ENCODE measurements around the gene ASXL2. TPM values are rescaled to one million over a fixed set of nuclear protein-coding genes. Genes with fewer than 3 reads are reported as not detected.
"Not testable (repeated sequence)": the region's sequence is repeated elsewhere in the genome, so short reads cannot be mapped to it uniquely, and the experiment has no call there.

Gene ASXL2
- total RNA-seq, 1 experiment from 2014 or later: 34.0 TPM

- ChIA-PET CTCF (interaction anchor here (0.8 kb wide), 1 partner anchor 61 kb away, joined by 3 read pairs; no protein-coding TSS in a partner anchor), POLR2A (interaction anchor here (0.6 kb wide), 1 partner anchor 12 kb away, joined by 3 read pairs; no protein-coding TSS in a partner anchor)
- TF ChIP-seq CTCF (IDR thresholded peaks at IDR 0.05; ENCODE audit: unreplicated experiment): no peak
- Mint-ChIP-seq H3K4me3 (ENCODE audit: unreplicated experiment) (no peak overlapping the region), H3K27ac (ENCODE audit: low read depth, unreplicated experiment) (no peak overlapping the region), H3K27me3 (ENCODE audit: insufficient read depth, unreplicated experiment) (no peaks in the 10 kb centered on the region), H3K4me1 (ENCODE audit: insufficient read depth, unreplicated experiment) (peaks cover 10% of the 10 kb centered on the region), H3K36me3 (ENCODE audit: insufficient read depth, unreplicated experiment) (no peaks in the 10 kb centered on the region), H3K9me3 (ENCODE audit: unreplicated experiment) (no peaks in the 10 kb centered on the region)
- no peak for DNase-seq (ENCODE audit: unreplicated experiment)
- no TSS peak for BruUV-seq (replicated peaks)
- intact Hi-C loops (cut with micrococcal nuclease): no loop called here
Observed at GRCh38 chr2:25912851-25913695, 34.8 kb upstream of the ASXL2 start.

GRCh38 chr2:25909574-25909973, 31.3 kb upstream of the ASXL2 start:
- BruUV-seq (replicated peaks); CTCF ChIA-PET; intact Hi-C loops (cut with micrococcal nuclease): not testable (repeated sequence)

GRCh38 chr2:25905126-25905525, 26.8 kb upstream of the ASXL2 start:
- Mint-ChIP-seq H3K4me1 (ENCODE audit: insufficient read depth, unreplicated experiment) (no peaks in the 10 kb centered on the region), H3K4me3 (ENCODE audit: unreplicated experiment) (no peak overlapping the region), H3K36me3 (ENCODE audit: insufficient read depth, unreplicated experiment) (no peaks in the 10 kb centered on the region), H3K9me3 (ENCODE audit: unreplicated experiment) (no peaks in the 10 kb centered on the region), H3K27ac (ENCODE audit: low read depth, unreplicated experiment) (no peak overlapping the region), H3K27me3 (ENCODE audit: insufficient read depth, unreplicated experiment) (no peaks in the 10 kb centered on the region)
- intact Hi-C loops (cut with micrococcal nuclease): no loop called here
- CTCF ChIA-PET: interaction anchor here (0.8 kb wide), 1 partner anchor 45 kb away, joined by 3 read pairs; no protein-coding TSS in a partner anchor
- POLR2A ChIA-PET: no interaction called here
- no peak for DNase-seq (ENCODE audit: unreplicated experiment)
- no peak for TF ChIP-seq CTCF (IDR thresholded peaks at IDR 0.05; ENCODE audit: unreplicated experiment)
- BruUV-seq (replicated peaks): no TSS peak

More at GRCh38 chr2:25909574-25909973, 31.3 kb upstream of the ASXL2 start:
- peaks cover 10% of the 10 kb centered on the region for H3K4me1 Mint-ChIP-seq (ENCODE audit: insufficient read depth, unreplicated experiment)
- not testable (repeated sequence) for H3K36me3 Mint-ChIP-seq (ENCODE audit: insufficient read depth, unreplicated experiment); H3K27me3 Mint-ChIP-seq (ENCODE audit: insufficient read depth, unreplicated experiment); H3K4me3 Mint-ChIP-seq (ENCODE audit: unreplicated experiment); H3K9me3 Mint-ChIP-seq (ENCODE audit: unreplicated experiment); DNase-seq (ENCODE audit: unreplicated experiment); H3K27ac Mint-ChIP-seq (ENCODE audit: low read depth, unreplicated experiment)
- POLR2A ChIA-PET: interaction anchor here (0.7 kb wide), 1 partner anchor 69 kb away, joined by 3 read pairs; no protein-coding TSS in a partner anchor

GRCh38 chr2:25903216-25903776, 25.0 kb upstream of the ASXL2 start:
- DNase-seq (ENCODE audit: unreplicated experiment): no peak
- POLR2A ChIA-PET: interaction anchor here (0.6 kb wide), 1 partner anchor 41 kb away, joined by 3 read pairs; no protein-coding TSS in a partner anchor
- H3K9me3 Mint-ChIP-seq (ENCODE audit: unreplicated experiment): no peaks in the 10 kb centered on the region
- no peaks in the 10 kb centered on the region for H3K36me3 Mint-ChIP-seq (ENCODE audit: insufficient read depth, unreplicated experiment)
- intact Hi-C loops (cut with micrococcal nuclease): no loop called here
- CTCF ChIA-PET: interaction anchor here (0.7 kb wide), 1 partner anchor 152 kb away, joined by 3 read pairs; no protein-coding TSS in a partner anchor
- H3K27ac Mint-ChIP-seq (ENCODE audit: low read depth, unreplicated experiment): no peak overlapping the region
- no TSS peak for BruUV-seq (replicated peaks)
- H3K27me3 Mint-ChIP-seq (ENCODE audit: insufficient read depth, unreplicated experiment): no peaks in the 10 kb centered on the region
- H3K4me3 Mint-ChIP-seq (ENCODE audit: unreplicated experiment): no peak overlapping the region
- TF ChIP-seq CTCF (IDR thresholded peaks at IDR 0.05; ENCODE audit: unreplicated experiment): no peak
- no peaks in the 10 kb centered on the region for H3K4me1 Mint-ChIP-seq (ENCODE audit: insufficient read depth, unreplicated experiment)
